ENCODE results near the gene LPAR5. TPM values are rescaled to one million over a fixed set of nuclear protein-coding genes. Genes with fewer than 3 reads are reported as not detected.
A peak's percentile ranks its signal among the peaks of the same experiment; 100 is the strongest.

LPAR5 gene
- total RNA-seq (1 to 10 TPM; 2.9 to 8.1 TPM), total RNA-seq (3.5 to 4.1 reads per million in 2 donors)

DNA sequence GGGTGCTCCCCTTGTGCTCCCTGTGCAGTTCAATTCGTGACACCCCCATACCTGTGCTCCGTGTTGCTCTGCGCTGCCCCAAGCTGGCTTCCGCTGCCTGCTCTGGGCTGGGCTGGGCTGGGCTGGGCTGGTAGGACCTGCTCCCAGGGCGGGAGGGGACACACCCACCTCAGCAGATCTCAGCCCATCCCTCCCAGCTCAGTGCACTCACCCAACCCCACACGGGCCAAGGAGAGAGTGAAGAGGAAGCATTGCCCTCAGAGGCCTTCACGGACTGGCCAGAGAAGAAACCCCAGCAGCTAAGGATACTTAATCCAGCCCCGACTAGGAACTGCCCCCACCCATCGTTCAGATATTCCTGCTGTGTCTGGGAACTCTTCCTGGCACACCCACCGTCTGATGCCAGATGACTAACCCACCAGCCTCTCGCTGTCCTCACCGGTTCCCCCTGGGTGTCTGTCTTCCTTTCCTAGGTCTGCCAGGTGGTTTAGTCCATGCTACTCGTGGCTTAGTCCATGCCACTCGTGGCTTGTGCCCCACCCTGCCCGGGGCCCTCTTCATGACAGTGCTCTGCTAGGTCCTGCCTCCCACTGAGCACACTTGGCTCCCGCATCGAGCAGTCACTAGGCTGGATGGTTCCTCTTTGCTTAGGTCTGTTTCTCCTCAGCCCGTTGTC, at the start of gene LPAR5:
TSS of gene LPAR5 (minus strand) at position 104 of the 676 bp plus-strand sequence. CDS start 14,711 bp downstream, outside the sequence.
- DNase-seq = no peak
- Mint-ChIP-seq H3K27me3 (no peaks in the 10 kb centered on the region), H3K36me3 (ENCODE audit: low read depth) (no peaks in the 10 kb centered on the region), H3K27ac (peak within 1 kb of the TSS; percentile 39), H3K4me3 (peak within 1 kb of the TSS; percentile 74), H3K4me1 (peaks cover 30% of the 10 kb centered on the region)
- ATAC-seq = peak; percentile 36
- H3K9me3 ChIP-seq (ENCODE audit: control insufficient read depth, low read length, poor library complexity, severe bottlenecking) = no peaks in the 10 kb centered on the region

DNA sequence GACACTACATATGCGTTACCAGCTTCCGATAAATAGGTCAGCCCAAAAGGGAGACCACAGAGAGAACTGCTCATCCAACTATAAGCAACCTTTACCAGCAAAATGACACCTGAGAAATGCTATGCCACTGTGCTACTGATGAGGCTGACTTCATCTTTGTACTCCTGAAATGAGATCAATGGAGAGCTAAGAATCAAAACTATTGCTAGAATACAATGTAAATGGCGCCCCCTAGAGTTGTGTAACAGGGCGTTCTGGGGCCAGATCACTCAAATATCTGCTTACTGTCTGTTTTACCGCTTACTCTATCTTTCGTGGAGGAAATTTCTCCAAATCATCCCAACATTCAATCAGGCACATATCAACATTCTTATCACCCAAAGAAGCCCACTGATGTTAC, 48.9 kb upstream of the LPAR5 start:
- DNase-seq (no peak), ATAC-seq (no peak)
- H3K27ac Mint-ChIP-seq = peak overlapping the region; percentile 85
- peaks cover 41% of the 10 kb centered on the region for H3K4me1 Mint-ChIP-seq
- no peaks in the 10 kb centered on the region for H3K9me3 ChIP-seq (ENCODE audit: control insufficient read depth, low read length, poor library complexity, severe bottlenecking)
- no peak overlapping the region for H3K4me3 Mint-ChIP-seq
- peaks cover 3% of the 10 kb centered on the region for H3K36me3 Mint-ChIP-seq (ENCODE audit: low read depth)
- no peaks in the 10 kb centered on the region for H3K27me3 Mint-ChIP-seq

DNA sequence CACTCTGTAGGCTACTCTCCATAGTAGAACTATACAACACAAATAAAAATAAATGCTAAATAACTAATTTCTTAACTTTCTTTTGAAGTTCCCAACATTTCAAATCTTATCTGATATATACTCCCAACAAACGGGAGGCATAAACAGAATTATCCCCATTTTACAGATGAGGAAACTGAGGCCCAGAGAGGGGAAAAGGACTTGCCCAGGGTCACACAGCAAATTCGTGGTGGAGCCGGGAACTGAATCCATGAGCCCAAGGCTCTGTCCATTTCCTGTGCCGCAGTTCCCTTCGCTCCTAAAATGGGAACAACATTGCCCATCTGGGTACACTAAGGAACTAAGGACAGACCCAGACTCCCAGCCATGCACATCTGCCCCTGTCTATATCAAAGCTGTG, 41.2 kb upstream of the LPAR5 start:
- H3K4me1 Mint-ChIP-seq = peaks cover 4% of the 10 kb centered on the region
- no peaks in the 10 kb centered on the region for H3K9me3 ChIP-seq (ENCODE audit: control insufficient read depth, low read length, poor library complexity, severe bottlenecking)
- ATAC-seq (no peak), DNase-seq (no peak)
- H3K4me3 Mint-ChIP-seq = no peak overlapping the region
- H3K36me3 Mint-ChIP-seq (ENCODE audit: low read depth) = peaks cover 10% of the 10 kb centered on the region
- no peaks in the 10 kb centered on the region for H3K27me3 Mint-ChIP-seq
- no peak overlapping the region for H3K27ac Mint-ChIP-seq

DNA sequence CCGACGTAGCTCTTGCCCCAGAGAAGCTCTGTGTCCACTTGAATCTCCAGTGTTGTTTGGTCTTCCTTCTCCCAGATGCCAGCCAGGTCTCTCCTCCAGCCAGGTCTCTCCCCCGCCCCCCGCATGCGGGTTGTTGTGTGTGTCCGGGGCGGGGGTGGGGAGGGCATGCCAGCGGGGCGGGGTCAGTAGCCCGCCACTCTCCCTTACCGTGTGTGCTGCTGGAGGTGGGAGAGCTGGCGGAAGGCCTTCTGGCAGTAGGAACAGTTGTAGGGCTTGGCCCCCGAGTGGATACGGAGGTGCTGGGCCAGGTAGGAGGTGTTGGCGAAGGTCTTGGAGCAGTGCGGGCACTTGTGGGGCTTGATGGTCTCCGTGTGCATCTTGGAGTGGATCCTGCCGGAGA, 36.4 kb upstream of the LPAR5 start:
- Mint-ChIP-seq H3K4me3 (no peak overlapping the region), H3K4me1 (peaks cover 4% of the 10 kb centered on the region), H3K36me3 (ENCODE audit: low read depth) (peaks cover 17% of the 10 kb centered on the region), H3K27me3 (no peaks in the 10 kb centered on the region), H3K27ac (peak overlapping the region; percentile 27)
- DNase-seq (no peak), ATAC-seq (no peak)
- H3K9me3 ChIP-seq (ENCODE audit: control insufficient read depth, low read length, poor library complexity, severe bottlenecking) = no peaks in the 10 kb centered on the region

DNA sequence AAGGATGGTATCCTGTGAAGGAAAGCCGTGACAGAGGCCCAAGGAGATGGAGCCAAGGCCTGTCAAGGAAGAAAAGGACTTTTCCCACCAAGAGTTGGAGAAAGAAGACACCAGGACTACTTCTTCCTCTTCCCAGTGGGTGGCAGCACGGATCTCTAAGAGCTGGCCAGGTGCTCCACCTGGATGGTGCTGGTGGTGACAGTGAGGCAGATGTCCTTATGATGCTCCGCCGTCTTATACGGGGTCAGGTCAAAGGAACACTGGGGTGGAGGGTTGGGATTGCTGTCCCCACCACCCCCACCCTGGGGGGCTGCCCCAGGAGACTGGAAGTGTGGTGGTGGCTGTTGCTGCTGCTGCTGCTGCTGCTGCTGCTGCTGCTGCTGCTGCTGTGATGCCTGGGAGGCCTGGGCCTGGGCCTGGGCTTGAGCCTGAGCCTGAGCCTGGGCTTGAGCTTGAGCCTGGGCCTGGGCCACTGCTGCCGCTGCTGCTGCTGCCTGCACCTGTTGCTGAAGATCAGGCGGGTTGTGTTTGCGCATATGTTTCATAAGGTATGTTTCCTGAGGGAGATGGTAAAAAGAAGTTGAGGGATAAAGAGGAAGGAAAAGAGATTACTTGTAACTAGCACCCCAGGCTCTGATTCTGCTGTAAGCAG, 31.9 kb upstream of the LPAR5 start:
- Mint-ChIP-seq H3K4me1 (peaks cover 7% of the 10 kb centered on the region), H3K27me3 (no peaks in the 10 kb centered on the region), H3K36me3 (ENCODE audit: low read depth) (peaks cover 13% of the 10 kb centered on the region), H3K27ac (no peak overlapping the region), H3K4me3 (no peak overlapping the region)
- no peaks in the 10 kb centered on the region for H3K9me3 ChIP-seq (ENCODE audit: control insufficient read depth, low read length, poor library complexity, severe bottlenecking)
- DNase-seq (no peak), ATAC-seq (no peak)

DNA sequence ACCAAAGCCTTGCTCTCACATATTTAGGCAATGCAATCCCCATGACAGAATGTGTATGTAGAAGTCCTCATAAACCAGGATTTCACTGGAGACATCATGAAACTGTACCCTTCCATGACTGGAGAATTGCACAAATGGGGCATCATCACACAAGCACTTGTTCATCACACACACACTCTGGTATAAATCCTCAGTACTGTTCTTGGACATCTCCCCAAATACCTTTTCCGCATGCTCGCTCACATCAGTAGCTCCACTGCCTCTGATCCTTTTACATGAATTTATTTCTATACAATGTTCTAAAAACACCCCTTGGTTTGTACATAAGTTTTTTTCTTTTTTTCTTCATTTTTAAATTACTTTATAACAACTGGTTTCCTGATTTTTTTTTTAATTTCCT, 30.5 kb upstream of the LPAR5 start:
- Mint-ChIP-seq H3K27me3 (no peaks in the 10 kb centered on the region), H3K4me3 (no peak overlapping the region), H3K4me1 (peaks cover 14% of the 10 kb centered on the region), H3K27ac (no peak overlapping the region), H3K36me3 (ENCODE audit: low read depth) (peaks cover 7% of the 10 kb centered on the region)
- no peak for ATAC-seq
- no peak for DNase-seq
- no peaks in the 10 kb centered on the region for H3K9me3 ChIP-seq (ENCODE audit: control insufficient read depth, low read length, poor library complexity, severe bottlenecking)

DNA sequence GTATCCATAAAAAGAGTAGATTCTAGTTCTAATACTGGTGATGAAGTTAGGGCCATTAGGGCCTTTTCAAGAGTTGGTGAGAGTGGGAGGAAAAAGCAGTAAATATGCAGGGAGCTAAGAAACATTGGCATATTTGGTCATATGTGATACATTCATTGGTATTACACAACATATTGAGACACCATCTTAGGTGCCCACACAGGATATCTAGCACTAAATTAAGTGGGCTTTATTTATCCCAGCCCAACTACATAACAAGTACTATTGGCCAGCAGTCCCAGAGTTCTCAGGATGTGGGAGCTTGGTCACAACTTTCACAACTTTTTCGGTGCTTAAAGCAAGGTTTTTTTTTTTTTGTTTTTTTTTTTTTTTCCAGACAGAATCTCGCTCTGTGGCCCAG, 29.1 kb upstream of the LPAR5 start:
- Mint-ChIP-seq H3K36me3 (ENCODE audit: low read depth) (peaks cover 7% of the 10 kb centered on the region), H3K4me1 (peaks cover 14% of the 10 kb centered on the region), H3K4me3 (no peak overlapping the region), H3K27me3 (no peaks in the 10 kb centered on the region), H3K27ac (peak overlapping the region; percentile 99)
- no peaks in the 10 kb centered on the region for H3K9me3 ChIP-seq (ENCODE audit: control insufficient read depth, low read length, poor library complexity, severe bottlenecking)
- no peak for DNase-seq
- ATAC-seq = no peak

DNA sequence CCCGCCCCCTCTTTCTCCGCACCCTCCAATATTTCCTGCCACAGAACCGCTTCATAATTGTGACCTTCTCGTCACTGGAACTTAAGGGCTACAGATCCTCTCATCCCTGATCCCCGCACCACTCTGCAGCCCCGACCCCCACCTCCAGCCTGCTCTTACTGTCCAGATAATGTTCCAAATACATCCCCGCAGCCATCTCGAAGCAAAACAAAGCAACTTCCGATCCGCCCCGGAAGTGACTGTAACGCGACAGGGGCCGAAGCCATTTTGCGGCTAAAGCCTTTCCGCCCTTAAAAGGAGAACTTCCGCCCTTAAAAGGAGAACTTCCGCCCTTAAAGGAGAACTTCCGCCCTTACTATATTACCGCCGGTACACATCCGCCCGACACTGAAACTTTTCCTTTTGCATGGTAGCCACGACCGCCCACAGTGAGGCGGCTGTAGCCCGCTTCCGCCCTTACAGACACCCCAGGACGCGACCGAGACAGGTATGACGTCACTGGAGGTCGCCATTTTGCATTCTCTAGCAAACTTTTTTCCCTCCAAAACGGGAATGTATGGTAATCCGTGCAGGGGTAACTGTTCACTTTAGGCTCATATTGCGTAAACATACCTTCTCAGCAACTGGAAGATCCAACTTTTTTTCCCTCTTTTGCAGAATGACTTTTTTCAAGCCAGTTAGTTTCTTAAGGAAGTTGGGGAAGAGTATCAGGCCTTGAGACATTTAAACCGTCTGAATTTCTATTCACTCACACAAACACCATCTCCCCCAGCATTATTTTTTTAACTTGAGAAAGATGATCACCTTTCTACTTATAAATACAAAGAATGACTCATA, 27.4 kb upstream of the LPAR5 start, which contains the start of gene ING4:
TSS of gene ING4 (minus strand) at position 214 of the 837 bp plus-strand sequence. CDS start at position 196, 18 bp downstream.
- H3K4me3 Mint-ChIP-seq = peak within 1 kb of the TSS; percentile 100
- H3K36me3 Mint-ChIP-seq (ENCODE audit: low read depth) = peaks cover 11% of the 10 kb centered on the region
- no peaks in the 10 kb centered on the region for H3K9me3 ChIP-seq (ENCODE audit: control insufficient read depth, low read length, poor library complexity, severe bottlenecking)
- peaks cover 22% of the 10 kb centered on the region for H3K4me1 Mint-ChIP-seq
- no peaks in the 10 kb centered on the region for H3K27me3 Mint-ChIP-seq
- DNase-seq (peak; percentile 83 to 93 (median 90)), ATAC-seq (peak; percentile 99)
- H3K27ac Mint-ChIP-seq = peak within 1 kb of the TSS; percentile 99

DNA sequence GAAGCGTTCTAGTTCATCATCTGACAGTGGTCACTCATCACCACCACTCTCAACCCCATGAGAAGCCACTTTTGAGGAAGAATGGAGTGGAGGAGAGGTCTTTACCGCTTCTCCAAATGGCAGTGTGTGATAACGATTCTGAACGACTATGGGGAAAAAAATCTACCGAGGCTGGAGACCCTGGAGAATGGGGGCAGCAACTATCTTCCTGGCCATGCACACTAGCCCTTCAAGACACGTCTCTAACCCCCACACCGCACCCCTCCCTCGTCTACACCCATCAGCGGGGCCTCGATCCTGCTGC, 26.8 kb upstream of the LPAR5 start:
- peaks cover 22% of the 10 kb centered on the region for H3K4me1 Mint-ChIP-seq
- H3K9me3 ChIP-seq (ENCODE audit: control insufficient read depth, low read length, poor library complexity, severe bottlenecking) = no peaks in the 10 kb centered on the region
- peaks cover 7% of the 10 kb centered on the region for H3K36me3 Mint-ChIP-seq (ENCODE audit: low read depth)
- H3K27ac Mint-ChIP-seq = peak overlapping the region; percentile 99
- DNase-seq = no peak
- H3K27me3 Mint-ChIP-seq = no peaks in the 10 kb centered on the region
- H3K4me3 Mint-ChIP-seq = peak overlapping the region; percentile 100
- ATAC-seq = peak; percentile 63

DNA sequence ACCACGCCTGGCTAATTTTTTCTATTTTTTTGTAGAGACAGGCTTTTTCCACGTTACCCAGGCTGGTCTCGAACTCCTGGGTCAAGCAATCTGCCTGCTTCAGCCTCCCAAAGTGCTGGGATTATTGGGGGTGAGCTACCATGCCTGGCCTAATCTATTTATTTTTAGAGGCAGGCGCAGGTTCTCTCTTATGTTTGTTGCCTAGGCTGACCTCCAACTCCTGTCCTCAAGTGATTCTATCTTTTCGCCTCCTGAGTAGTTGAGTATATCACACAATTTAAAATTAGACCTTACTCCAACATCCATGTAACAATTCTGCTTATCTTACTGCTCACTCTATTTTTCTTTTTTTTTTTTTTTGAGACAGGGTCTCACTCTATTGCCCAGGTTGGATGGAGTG, 18.2 kb upstream of the LPAR5 start:
- Mint-ChIP-seq H3K4me1 (peaks cover 16% of the 10 kb centered on the region), H3K36me3 (ENCODE audit: low read depth) (peaks cover 14% of the 10 kb centered on the region), H3K27me3 (no peaks in the 10 kb centered on the region), H3K4me3 (no peak overlapping the region), H3K27ac (no peak overlapping the region)
- H3K9me3 ChIP-seq (ENCODE audit: control insufficient read depth, low read length, poor library complexity, severe bottlenecking) = no peaks in the 10 kb centered on the region
- DNase-seq (no peak), ATAC-seq (no peak)

DNA sequence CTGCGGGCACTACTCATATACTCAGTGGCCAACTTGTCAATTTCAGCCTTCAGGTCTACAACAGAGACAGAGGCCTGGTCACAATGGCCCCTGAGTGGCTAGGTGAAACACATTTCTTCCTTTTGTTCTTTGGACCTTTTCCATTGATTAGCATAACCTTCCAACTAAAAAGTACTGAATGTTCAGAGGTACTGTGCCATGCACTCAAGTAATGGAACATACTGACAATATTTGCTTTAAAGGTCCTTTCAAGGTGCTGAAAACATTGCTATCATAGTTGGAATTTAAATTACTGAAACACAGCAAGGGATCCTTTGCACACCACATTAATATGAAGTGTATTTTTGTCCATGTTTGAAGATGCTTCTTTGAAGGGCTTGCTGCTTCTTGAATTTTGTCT, 17.6 kb upstream of the LPAR5 start:
- peaks cover 11% of the 10 kb centered on the region for H3K4me1 Mint-ChIP-seq
- H3K9me3 ChIP-seq (ENCODE audit: control insufficient read depth, low read length, poor library complexity, severe bottlenecking) = no peaks in the 10 kb centered on the region
- no peak overlapping the region for H3K4me3 Mint-ChIP-seq
- H3K27ac Mint-ChIP-seq = no peak overlapping the region
- H3K36me3 Mint-ChIP-seq (ENCODE audit: low read depth) = peaks cover 9% of the 10 kb centered on the region
- no peak for DNase-seq
- ATAC-seq = no peak
- no peaks in the 10 kb centered on the region for H3K27me3 Mint-ChIP-seq

DNA sequence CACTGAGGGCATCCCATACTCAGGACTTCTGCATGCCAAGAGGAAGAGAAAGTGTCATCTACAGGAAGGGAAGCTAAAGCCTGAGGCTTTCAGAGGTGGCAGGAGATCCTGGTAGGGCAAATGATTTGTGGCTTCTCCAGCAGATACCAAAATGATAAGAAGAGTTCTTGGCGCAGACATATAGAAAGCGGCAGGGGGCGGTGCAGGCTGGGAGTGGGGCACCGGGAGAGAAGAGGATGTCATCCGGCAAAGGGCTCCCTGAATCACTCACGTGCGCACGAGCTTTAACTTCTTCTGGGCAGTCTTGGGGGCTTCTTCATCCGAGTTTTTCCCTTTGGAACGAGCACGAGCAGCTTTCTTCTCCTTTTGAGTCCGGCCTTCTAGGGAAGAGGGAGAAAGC, 16.6 kb upstream of the LPAR5 start:
- no peaks in the 10 kb centered on the region for H3K9me3 ChIP-seq (ENCODE audit: control insufficient read depth, low read length, poor library complexity, severe bottlenecking)
- peaks cover 12% of the 10 kb centered on the region for H3K36me3 Mint-ChIP-seq (ENCODE audit: low read depth)
- H3K27ac Mint-ChIP-seq = peak overlapping the region; percentile 41
- peaks cover 12% of the 10 kb centered on the region for H3K4me1 Mint-ChIP-seq
- DNase-seq (no peak), ATAC-seq (no peak)
- H3K27me3 Mint-ChIP-seq = no peaks in the 10 kb centered on the region
- H3K4me3 Mint-ChIP-seq = no peak overlapping the region

DNA sequence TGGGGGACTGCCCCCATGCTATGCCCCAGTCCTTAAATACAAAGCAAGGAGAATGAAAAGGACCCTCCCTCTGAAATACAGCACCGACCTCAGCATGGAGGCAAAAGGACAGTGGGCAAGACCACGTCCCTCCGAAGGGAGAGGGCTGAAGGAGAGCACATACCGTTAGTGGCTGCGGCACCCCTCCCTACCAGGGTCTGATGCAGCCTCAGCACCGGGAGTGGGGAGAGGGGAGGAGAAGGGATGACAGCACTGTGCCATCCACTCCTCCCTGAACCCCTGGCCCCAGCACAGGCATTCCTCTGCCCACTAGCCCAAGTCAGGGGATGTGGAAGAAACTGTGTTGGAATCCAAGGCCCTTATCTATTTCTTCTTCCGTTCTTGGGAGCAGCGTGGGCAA, 15.1 kb upstream of the LPAR5 start:
- peaks cover 7% of the 10 kb centered on the region for H3K27me3 Mint-ChIP-seq
- no peak for DNase-seq
- peaks cover 19% of the 10 kb centered on the region for H3K4me1 Mint-ChIP-seq
- no peak for ATAC-seq
- H3K27ac Mint-ChIP-seq = no peak overlapping the region
- H3K36me3 Mint-ChIP-seq (ENCODE audit: low read depth) = peaks cover 13% of the 10 kb centered on the region
- H3K9me3 ChIP-seq (ENCODE audit: control insufficient read depth, low read length, poor library complexity, severe bottlenecking) = no peaks in the 10 kb centered on the region
- H3K4me3 Mint-ChIP-seq = no peak overlapping the region

Data from T-helper 17 cell (primary cell).